GM18519 (cell line): ENCODE data around the gene ACTG1.

Experiments used
- ATAC-seq: cut with Tn5 transposase; IDR thresholded peaks from one replicate; pipeline ENCODE4 v1.9.1; 2021; ENCODE audit warnings: mild to moderate bottlenecking, moderate library complexity; ENCODE audit not compliant: unreplicated experiment, low FRiP score

The ACTG1 gene

DNA sequence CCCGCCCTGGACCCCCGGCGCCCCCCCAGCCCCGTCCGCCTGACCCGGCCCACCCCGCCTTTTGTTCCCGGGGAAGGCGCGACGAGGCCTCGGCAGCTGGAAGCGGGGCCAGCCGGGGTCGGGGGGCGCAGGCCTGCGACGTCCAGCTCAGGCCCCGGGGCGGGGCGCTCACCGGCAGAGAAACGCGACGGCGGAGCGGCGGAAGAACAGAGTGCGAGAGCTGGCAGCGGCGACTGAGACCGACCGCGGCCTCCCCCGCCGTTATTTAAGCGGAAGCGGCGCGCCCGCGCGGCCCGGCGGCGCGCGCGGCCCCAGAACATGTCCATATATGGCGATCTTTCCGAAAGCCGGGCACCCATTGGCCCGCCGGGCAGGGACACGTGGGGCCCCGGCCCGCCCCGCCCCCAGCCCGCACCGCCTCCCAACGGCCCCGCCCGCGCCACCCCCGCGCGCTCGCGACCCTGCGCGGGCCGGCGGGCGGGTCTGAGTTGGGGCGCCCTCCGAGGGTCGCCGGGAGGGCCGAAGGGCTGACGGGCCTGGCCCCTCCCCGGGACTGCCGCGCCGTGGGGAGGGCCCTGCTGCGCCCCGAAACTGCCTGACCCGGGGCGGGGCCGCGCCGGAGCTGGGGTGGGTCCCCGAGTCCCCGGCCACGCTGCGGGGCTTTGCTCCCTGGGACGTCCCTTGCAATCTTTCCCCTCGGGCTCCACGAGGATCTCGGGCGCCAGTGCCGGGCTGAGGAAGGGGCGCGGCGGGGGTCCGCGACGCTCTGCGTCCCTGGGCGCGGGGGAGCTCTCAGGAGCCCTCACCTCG lies at the start of gene ACTG1:
TSS of gene ACTG1 (minus strand) at position 238 of the 810 bp plus-strand sequence. CDS start 445 bp downstream, outside the sequence.
- peak; percentile 39 for ATAC-seq

DNA sequence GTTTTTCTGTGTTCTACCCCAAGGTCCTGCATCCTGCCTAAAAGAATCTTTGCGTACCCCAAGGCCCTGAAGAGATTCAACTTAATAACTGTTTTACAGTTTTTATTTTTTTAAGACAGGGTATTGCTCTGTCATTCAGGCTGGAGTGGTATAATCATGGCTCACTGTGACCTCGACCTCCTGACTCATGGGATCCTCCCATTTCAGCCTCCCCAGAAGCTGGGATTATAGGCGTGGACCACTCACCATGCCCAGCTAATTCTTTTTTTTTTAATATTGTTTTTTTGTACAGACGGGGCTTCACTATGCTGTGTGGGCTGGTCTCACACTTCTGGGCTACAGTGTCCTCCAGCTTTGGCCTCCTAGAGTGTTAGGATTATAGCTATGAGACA lies 48.9 kb upstream of the ACTG1 start:
- ATAC-seq = no peak

DNA sequence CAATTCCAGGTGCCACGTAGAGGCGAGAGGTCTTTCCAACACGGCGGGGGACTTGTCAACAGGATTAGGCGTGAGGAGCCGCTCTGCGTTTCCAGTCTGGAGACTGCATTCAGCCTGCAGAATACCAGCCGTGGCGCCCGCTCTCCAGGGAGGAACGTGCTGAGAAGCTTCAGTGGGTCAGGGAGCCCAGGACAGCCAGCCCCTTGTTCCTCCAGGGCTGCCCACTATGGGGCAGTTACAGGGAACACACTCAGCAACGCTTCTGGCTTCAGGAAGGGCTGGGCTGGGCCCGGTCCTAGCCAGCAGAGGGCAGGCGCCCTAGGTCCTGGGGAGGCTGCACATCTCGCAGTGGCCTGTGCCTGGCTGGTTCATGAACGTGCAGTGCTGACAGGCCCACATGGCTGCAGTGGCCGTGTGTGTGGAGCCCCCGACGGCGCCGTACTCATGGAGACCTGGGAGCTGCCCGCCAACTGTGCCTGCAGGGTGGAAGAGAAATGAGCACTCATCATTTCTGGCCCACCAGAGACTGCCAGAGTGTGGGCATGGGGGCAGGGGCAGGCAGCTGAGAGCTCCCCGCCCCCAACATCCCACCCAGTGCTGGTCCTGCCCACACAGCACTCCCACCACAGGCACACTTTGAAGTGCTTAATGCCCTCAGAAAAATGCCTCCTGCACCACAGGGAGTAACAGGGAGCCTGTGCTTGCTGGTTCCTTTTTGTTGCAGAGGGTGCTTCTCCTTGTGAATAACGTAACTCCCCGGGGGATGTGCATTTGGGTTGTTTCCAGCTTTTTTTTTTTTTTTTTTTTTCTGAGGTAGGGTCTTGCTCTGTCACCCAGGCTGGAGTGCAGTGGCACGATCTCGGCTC lies 46.6 kb upstream of the ACTG1 start:
- ATAC-seq = no peak

DNA sequence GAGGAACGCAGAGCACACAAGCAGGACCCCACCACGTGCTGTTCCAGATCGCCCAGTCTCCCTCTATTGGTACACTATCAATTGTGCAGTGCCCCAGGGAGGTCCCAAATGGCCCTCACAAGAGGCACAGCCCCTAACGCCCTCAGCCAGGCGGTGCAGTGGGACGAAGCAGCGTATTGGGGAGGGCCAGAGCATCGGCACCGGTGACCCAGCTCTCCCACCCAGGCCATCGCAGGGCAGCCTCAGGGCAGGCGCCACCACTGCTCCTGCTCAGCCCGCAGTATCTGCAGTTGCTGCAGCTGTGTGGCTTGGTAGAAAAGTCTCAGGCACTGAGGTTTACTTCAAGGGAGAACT lies 45.5 kb upstream of the ACTG1 start:
- no peak for ATAC-seq

DNA sequence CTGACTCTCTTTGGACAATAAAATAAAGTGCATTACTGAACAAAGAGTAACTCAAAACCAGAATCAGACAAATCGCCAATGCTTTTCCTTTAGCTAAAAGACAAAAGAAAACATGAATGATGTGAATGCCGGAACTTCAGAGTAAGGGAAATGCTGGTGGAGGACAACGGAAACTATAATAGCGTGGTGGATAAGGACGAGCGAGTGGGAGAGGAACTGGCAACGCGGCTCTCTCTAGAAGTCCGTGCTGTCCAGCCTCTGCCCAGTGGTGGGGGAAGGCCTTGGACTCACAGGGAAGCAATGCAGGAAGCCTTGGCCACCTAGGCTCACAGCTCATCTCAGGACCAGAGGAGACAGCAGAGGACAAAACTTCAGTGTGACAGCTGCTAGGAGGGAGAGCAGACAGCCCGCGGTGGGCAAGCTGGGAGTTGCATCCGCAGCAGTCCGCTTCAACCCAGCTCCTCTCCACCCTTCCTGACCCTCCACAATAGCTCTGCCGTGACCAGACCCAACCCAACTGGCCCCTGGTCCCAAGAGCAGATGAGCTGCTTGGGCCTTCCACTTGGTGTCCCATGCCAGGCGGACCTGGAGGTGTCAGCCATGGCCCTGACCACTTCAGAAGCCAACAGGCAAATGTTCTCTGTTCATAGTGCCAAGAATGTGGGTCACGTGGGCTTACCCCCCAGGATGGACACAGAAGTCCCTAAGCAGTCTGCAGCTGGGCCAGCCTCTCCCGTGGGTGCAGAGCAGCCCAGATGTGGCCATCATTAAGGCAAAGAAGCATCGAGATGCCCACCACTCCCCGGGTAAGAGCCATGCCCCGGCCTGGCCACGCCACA lies 44.9 kb upstream of the ACTG1 start:
- no peak for ATAC-seq

DNA sequence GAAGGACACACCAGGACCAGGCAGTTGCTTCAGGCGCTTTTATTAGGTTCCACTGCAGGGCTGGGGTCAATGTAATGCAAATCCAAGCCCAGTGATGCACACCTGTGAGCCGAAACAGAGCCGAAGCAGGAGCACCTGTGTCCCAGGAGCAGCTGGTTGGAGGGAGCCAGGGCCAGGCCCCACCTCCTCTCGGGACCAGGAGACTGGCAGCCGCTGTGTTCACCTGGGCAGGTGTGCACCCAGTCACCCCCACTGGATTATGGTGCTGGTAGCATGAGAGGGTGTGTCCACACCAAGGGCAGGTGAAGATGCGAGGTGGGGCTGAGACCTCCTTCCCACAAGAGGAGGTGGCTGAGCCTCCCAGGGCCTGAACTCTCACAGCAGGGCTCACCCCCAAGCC lies 44.3 kb upstream of the ACTG1 start:
- ATAC-seq = no peak

DNA sequence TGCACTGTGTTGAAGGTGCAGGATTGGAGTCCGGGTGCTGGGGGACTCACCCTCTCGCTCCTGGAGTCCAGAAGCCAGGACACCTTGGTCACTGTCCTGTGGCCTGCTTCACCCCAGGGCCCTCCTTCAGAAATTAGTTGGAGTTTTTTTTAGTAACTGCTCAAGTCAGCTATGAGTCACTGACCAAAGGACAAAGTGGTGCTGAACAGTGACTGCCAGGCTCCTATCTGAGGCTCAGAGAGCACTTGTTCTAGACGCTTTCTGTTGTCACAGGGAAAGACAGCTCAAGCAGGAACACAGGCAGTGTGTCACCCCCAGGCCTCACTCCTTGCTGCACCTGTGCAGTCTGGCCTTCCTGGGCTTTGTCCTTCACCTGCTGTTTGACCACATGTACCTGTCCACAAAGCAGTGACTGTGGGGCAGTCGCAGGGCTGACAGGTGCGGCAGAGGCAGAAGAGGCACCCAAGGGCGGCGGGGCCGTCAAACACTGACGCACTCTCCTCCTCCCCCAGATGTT lies 43.6 kb upstream of the ACTG1 start:
- ATAC-seq = no peak

DNA sequence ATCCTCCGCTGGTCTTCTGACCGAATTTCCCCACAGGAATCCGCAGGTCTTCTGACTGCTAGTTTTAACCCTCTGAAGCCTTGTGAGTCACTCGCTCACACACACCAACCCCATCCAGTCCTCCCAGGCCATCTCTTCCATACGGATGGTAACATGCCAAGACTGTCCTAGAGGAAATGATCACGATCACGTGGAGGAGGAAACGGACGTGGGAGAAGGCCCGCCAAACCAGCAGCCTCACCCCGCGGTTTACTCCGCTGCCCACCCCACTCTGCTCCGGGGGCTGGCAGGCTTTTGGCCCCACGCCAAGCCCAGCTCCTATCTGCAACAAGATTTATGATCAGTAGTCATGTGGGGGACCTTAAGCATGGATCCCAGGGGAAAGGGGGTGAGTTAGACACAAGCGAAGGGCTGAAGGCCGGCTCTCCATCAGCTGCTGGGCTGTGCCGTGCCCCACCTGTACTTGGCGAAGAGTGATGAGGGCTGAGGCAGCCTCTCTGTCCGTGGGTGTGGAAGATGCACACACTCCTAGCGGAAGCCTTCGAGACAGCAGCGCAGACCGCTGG lies 41.1 kb upstream of the ACTG1 start:
- ATAC-seq = no peak

DNA sequence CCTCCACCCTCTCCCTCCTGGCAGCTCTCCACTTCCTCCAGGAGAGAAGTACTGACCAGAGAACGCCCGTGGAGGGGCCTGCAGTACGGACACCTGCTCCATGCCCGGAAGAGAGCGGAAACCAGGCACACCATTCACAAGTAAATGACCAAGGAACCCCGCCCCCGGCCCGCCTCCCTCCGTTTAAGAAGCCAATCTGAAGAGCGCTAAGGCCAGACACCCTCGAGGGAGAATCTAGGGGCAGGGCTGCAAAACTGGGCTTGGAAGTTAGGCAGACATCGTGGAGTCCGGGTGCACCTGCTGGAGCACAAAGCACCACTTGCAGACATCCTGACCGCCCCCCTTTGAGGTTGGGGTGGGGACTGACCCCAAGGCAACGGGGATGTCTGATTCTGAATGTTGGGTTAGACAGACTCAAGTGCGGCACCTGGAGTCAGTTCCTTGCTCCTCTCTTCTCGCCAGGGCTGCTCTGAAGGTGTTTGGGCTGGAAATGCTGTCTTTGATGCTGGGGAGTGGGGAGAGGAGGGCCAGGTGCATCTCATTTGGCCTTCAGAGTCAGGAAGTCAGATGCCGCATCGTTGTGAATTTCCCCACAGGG lies 40.5 kb upstream of the ACTG1 start:
- peak; percentile 20 for ATAC-seq

DNA sequence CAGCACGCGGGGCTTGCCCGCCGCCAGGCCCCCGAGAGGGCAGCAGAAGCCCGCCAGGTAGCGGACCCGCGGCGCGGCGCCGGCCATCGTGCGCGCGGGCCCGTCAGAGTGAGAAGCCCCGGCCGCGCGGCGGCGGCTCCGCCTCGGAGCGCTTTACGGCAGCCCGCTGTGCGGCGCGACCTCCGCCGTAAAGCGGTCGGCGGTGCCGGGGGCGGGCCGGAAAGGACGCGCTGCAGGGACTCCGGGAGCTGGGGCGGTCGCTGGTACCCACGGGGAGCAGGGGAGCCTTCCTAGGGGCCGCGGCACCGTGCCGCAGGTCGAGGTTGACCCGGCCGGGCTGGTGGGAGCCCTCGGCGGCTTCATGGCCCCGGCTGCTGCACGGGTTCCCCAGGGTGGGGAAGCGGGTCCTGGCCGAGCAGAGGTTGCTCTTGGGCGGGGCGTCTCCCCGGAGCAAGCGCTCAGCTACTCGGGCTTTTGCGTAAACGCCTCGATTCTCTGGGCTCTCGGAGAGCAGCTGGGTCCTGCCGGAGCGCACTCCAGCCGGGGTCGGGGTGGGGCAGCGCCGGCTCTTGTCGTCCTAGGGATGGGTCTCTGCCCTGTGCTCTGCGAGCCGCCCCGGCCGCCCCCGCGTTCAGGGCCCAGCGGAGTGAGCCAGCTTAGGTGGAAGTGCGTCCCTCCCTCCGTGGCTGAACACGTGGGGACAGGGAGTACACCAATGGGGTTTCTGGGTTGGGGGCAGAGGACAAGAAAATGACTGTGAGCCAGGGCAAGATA lies 39.8 kb upstream of the ACTG1 start, which contains the start of gene FAAP100:
TSS of gene FAAP100 (minus strand) at position 110 of the 774 bp plus-strand sequence. CDS start at position 87, 23 bp downstream.
- ATAC-seq = peak; percentile 30

DNA sequence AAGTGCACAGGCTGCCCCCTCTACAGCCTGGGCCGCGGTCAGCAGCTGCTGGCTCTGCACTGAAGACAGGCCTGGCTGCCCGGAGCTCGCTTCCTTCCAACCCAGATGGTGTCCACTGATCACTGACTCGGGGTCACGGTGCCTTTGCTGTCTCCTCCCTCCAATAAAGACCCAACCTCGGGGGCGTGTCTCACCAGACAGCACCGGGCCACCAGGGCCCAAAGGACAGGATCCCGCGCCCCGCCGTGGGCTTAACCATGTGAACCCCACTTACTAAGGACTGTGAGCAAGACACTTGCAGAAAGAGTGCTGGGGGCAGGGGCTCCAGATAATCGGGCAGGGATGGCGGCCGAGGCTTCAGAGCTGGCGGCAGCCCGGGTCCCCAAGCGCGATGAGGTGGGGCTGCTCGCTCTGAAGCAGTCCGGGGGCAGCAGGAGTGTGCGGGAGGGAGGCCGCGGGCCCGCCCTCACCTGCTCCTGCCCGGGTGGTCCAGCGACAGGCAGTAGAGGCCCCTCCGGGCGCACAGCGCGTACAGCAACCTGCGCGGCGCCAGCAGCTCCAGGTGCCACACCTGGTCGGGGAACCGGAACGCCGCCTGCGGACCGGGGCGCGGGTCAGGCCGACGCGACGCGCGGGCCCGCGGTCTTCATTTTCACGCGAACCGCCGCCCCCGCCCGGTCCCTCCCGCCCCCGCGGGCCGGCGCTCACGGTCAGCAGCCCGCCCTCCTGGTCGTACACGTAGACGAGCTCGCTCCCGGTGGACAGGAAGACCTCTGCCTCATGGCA lies 39.1 kb upstream of the ACTG1 start:
- peak; percentile 20 for ATAC-seq

DNA sequence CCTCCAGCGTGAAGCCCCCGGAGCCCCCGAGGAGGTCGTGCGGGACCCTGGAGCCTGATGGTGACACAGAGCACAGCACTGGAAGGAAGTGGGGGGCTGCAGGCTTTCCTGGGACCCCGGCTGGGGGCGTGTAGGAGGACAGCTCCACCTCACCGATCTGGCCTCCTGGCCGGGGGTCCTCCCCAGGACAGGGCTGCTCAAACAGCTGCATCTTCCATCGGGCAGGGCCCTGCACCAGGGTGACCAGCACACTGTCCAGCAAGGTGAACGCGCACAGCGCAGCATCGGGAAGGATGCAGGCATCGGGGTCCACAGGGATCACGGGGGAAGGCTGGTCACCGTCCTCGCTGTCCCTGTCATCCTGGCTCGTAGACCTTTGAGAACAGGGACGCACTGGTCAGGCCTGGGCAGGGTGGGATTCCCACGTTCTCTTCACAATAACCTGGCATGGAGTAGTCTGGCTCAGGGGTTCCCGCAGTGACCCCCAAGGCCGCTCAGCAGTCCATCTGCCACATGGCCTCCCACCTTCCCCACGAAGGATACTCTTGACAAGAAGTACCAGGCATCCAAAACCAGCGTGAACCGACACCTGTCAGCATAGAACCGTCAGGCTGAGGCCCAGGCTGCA lies 38.3 kb upstream of the ACTG1 start:
- no peak for ATAC-seq

DNA sequence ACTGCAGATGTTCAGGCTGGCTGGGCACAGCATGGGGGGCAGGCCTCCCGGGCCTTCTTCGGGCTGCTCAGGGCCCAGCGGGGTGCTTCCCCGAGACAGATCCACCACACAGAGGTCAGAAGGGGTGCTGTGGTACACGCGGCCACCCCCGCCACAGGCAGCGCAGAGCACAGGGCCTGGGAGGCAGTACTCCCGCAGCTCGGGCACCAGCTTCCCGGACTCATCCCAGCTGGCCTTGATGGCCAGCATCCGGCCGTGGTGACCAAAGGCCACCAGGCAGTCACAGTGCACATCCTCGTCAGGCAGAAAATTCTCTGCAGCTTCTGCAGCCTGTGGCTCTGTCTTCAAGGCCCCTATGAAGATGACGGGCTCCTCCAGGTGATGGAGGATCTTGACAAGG lies 37.7 kb upstream of the ACTG1 start:
- no peak for ATAC-seq

DNA sequence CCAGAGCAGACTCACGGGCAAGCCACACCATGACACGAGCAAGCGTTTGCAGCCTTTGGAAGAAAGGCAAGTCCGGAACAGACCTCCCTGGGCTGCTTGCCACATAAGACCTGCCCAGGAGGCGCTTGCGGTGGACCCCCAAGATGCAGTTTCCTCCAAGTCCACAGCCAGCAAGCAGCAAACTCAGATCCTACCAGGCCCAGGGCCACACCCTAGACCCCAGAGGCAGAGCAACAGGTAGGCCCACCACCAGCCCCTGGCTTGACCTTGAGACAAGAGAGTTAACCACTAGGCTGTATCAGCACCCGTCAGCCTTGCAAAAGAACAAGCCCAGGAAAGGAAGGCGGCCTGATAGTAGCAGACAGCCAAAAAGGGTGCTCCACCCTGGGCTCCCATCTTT lies 37.2 kb upstream of the ACTG1 start:
- no peak for ATAC-seq

DNA sequence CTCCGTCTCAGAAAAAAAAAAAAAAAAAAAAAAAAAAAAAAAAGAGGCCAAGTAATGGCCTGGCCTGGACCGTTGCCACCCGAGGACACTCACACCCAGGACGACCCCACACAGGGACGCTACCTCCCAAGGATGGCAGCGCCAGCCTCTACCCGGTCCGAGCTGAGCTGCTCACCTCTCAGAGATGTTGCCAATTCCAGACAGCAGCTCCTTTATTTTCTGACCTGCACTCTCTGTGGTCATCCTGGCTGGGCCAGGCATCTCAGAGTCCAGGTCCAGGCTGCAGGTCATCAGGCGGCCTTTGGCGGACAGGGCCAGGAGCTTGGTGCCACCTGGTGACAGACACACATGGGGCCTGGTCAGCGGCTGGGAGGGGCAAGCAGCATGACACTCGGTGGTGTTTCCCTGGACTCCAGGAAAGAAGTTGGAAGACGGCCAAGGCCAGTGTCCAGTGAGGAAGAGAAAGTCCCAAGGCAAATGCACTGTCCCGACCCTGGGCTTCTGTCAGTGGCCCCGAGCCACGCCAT lies 36.5 kb upstream of the ACTG1 start:
- ATAC-seq = no peak

DNA sequence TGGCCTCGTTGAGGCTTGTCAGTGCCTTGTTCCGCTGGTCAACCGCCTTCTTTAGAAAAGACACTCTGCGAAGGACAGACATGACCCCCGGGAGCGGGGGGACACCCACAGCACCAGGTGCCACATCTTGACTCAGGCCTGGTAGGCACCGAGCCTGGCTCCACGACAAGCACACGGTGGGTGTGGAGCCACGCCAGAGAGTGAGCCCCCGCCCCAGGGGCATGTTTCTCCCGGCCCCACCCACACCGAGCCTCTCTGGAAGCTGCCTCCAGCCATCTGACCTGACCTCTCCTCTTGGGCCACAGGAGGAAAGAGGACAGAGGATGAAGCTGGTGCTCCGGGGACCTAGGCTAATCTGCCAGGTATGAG lies 35.0 kb upstream of the ACTG1 start:
- no peak for ATAC-seq

DNA sequence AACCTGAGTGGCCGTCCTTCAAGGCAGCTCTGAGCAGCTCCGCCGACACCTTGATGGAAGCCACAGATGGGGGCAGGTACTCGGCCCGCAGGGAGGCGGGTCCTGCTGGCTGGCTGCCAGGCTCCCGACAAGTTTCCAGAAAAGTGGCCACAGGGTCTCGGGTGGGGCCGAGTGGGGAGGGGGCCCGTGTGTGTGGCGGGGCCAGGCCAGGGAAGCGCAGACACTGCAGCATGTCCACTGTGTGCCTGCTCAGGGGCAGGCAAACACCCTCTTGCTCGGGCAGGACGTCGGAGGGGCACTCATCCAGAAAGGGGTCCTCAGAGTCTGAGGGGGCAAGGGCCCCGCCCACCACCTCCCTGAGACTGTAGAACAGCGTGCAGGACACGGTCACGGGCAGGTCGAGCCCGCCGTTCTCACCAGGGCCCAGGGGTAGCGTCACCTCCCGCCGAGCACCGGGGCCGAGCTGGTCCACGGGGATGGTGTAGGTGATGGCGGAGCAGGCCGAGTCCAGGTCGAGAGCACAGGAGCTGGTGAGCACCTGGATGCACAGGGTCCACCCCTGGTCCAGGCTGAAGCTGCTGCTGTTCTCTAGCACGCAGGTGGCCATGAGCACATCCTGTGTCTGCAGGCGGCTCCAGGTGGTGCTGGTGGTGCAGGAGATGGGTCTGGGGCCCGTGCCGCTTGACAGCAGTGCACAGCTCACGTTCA lies 34.5 kb upstream of the ACTG1 start:
- ATAC-seq = no peak
